IMR-90 (cell line): ENCODE data around the gene PLXNB1. TPM values are rescaled to one million over a fixed set of nuclear protein-coding genes. Genes with fewer than 3 reads are reported as not detected.

Source experiments
- ATAC-seq: fragments of 200-7000 bp; cut with Tn5 transposase; 2 replicates; pipeline ENCODE4 v1.9.1; 2020; ENCODE audit warnings: low read depth, mild to moderate bottlenecking, moderate library complexity
- BruUV-seq: library from RNA; stranded (reverse); fragments of 400-500 nt; replicated peaks from 2 replicates; lab custom pipeline; 2021; lab: Mats Ljungman, UMichigan
- CTCF ChIA-PET: fragments of 300-600 bp; formaldehyde crosslinking; extraction: SDS; loops from one replicate; lab custom pipeline; 2021; ENCODE audit warnings: antibody characterized with exemption; lab: Yijun Ruan, JAX
- POLR2A ChIA-PET: fragments of 300-600 bp; sonication (Branson Sonifier 250); formaldehyde crosslinking; loops from one replicate; lab custom pipeline; 2022; ENCODE audit warnings: antibody characterized with exemption; ENCODE audit not compliant: unreplicated experiment; lab: Charles Lee
- DNase-seq: peaks from one replicate; pipeline ENCODE4 v3.0.0; 2013
- H2AFZ ChIP-seq: replicated peaks from 2 replicates; pipeline ENCODE3; 2013; ENCODE audit warnings: low read length, mild to moderate bottlenecking; ENCODE audit not compliant: poor library complexity
- H2AK5ac ChIP-seq: 2 replicates; pipeline ENCODE4 v1.6.1; 2013; ENCODE audit warnings: low read depth, low read length, inconsistent platforms
- H2AK9ac ChIP-seq: replicated peaks from 2 replicates; pipeline ENCODE3; 2013; ENCODE audit warnings: mild to moderate bottlenecking, low read depth, low read length, moderate library complexity; ENCODE audit not compliant: poor library complexity
- H2BK120ac ChIP-seq: 2 replicates; pipeline ENCODE4 v1.6.1; 2013; ENCODE audit warnings: low read depth, low read length, inconsistent platforms
- H2BK15ac ChIP-seq: 3 replicates; pipeline ENCODE4 v1.6.1; 2013; ENCODE audit warnings: low read depth, low read length, inconsistent platforms
- H2BK20ac ChIP-seq: 2 replicates; pipeline ENCODE4 v1.6.1; 2013; ENCODE audit warnings: low read depth, mild to moderate bottlenecking, inconsistent platforms, low read length, moderate library complexity
- H2BK5ac ChIP-seq: 2 replicates; pipeline ENCODE4 v1.6.1; 2013; ENCODE audit warnings: mild to moderate bottlenecking, low read depth, low read length, inconsistent platforms; ENCODE audit not compliant: poor library complexity, severe bottlenecking
- H3K14ac ChIP-seq: replicated peaks from 2 replicates; pipeline ENCODE4 v1.6.1; 2013; ENCODE audit warnings: low read depth, low read length, inconsistent platforms
- H3K18ac ChIP-seq: 2 replicates; pipeline ENCODE4 v1.6.1; 2013; ENCODE audit warnings: low read depth, low read length, control low read depth
- H3K23ac ChIP-seq: 2 replicates; pipeline ENCODE4 v1.6.1; 2013; ENCODE audit warnings: low read depth, low read length, inconsistent platforms
- H3K27ac ChIP-seq: 2 replicates; pipeline ENCODE4 v1.5.1; 2013; ENCODE audit warnings: mild to moderate bottlenecking, control low read depth, low read length; ENCODE audit not compliant: insufficient read depth
- H3K27me3 ChIP-seq: 2 replicates; pipeline ENCODE4 v1.6.1; 2013; ENCODE audit warnings: low read length; ENCODE audit not compliant: control insufficient read depth, insufficient read depth
- H3K36me3 ChIP-seq: 2 replicates; pipeline ENCODE4 v1.6.1; 2013; ENCODE audit warnings: low read length, mixed read lengths; ENCODE audit not compliant: control insufficient read depth, insufficient read depth
- H3K4ac ChIP-seq: 2 replicates; pipeline ENCODE4 v1.6.1; 2013; ENCODE audit warnings: low read depth, low read length, inconsistent platforms
- H3K4me1 ChIP-seq: 2 replicates; pipeline ENCODE4 v1.6.1; 2013; ENCODE audit warnings: low read length, mixed read lengths; ENCODE audit not compliant: control insufficient read depth, insufficient read depth
- H3K4me2 ChIP-seq: 2 replicates; pipeline ENCODE4 v1.6.1; 2013; ENCODE audit warnings: low read depth, mild to moderate bottlenecking, control low read depth, low read length, moderate library complexity
- H3K4me3 ChIP-seq: 2 replicates; pipeline ENCODE4 v1.5.1; 2013; ENCODE audit warnings: low read depth, mild to moderate bottlenecking, control low read depth, low read length, moderate library complexity; ENCODE audit not compliant: insufficient read depth
- H3K56ac ChIP-seq: 2 replicates; pipeline ENCODE4 v1.6.1; 2013; ENCODE audit warnings: low read length, inconsistent platforms; ENCODE audit not compliant: insufficient read depth; ENCODE audit errors: extremely low read depth
- H3K79me1 ChIP-seq, 2 experiments: 2 replicates each; pipeline ENCODE4 v1.6.1; 2013; ENCODE audit warnings: low read length in 2 of 2, inconsistent platforms in 1 of 2, low read depth in 1 of 2
- H3K9ac ChIP-seq: 2 replicates; pipeline ENCODE4 v1.6.1; 2013; ENCODE audit warnings: low read depth, low read length, control low read depth
- H3K9me1 ChIP-seq: 2 replicates; pipeline ENCODE4 v1.6.1; 2013; ENCODE audit warnings: low read length, inconsistent platforms; ENCODE audit not compliant: insufficient read depth
- H3K9me3 ChIP-seq: 2 replicates; pipeline ENCODE4 v1.6.1; 2013; ENCODE audit warnings: low read length; ENCODE audit not compliant: control insufficient read depth, insufficient read depth
- H4K20me1 ChIP-seq: 2 replicates; pipeline ENCODE4 v1.6.1; 2013; ENCODE audit warnings: low read length, inconsistent platforms; ENCODE audit not compliant: insufficient read depth
- H4K5ac ChIP-seq: 2 replicates; pipeline ENCODE4 v1.6.1; 2013; ENCODE audit warnings: mild to moderate bottlenecking, low read depth, low read length, control low read depth
- H4K8ac ChIP-seq, 2 experiments: 2 replicates each; pipeline ENCODE4 v1.6.1; 2013; ENCODE audit warnings: low read depth in 2 of 2, low read length in 2 of 2, control low read depth in 1 of 2, inconsistent platforms in 1 of 2
- H4K91ac ChIP-seq: 2 replicates; pipeline ENCODE4 v1.6.1; 2013; ENCODE audit warnings: low read depth, low read length, inconsistent platforms; ENCODE audit not compliant: insufficient read depth
- BHLHE40 ChIP-seq: fragments of 150-350 bp; IDR thresholded peaks from 2 replicates; pipeline ENCODE4 v1.6.1; 2016; ENCODE audit warnings: mild to moderate bottlenecking, low read depth, low read length
- CEBPB ChIP-seq: IDR thresholded peaks from 2 replicates; pipeline ENCODE4 v1.6.1; 2012; ENCODE audit warnings: low read depth, low read length, improper control_type of control experiment
- CHD1 ChIP-seq: IDR thresholded peaks from 2 replicates; pipeline ENCODE4 v1.6.1; 2012; ENCODE audit warnings: low read depth, low read length, improper control_type of control experiment
- CTCF ChIP-seq: conservative IDR thresholded peaks from 2 replicates; pipeline ENCODE4 v1.5.1; 2012; ENCODE audit warnings: mild to moderate bottlenecking, low read depth, low read length, improper control_type of control experiment
- ELK1 ChIP-seq: fragments of 150-350 bp; IDR thresholded peaks from 2 replicates; pipeline ENCODE4 v1.6.1; 2016; ENCODE audit warnings: low read depth, mild to moderate bottlenecking, low read length, moderate library complexity, borderline replicate concordance
- FOS ChIP-seq: fragments of 150-350 bp; IDR thresholded peaks from 2 replicates; pipeline ENCODE4 v1.6.1; 2016; ENCODE audit warnings: low read depth, low read length
- MAFK ChIP-seq: IDR thresholded peaks from 2 replicates; pipeline ENCODE4 v1.6.1; 2012; ENCODE audit warnings: low read depth, low read length, improper control_type of control experiment
- MAZ ChIP-seq: IDR thresholded peaks from 2 replicates; pipeline ENCODE4 v1.6.1; 2012; ENCODE audit warnings: low read depth, mild to moderate bottlenecking, low read length, improper control_type of control experiment, moderate library complexity, borderline replicate concordance
- MXI1 ChIP-seq: IDR thresholded peaks from 2 replicates; pipeline ENCODE4 v1.6.1; 2012; ENCODE audit warnings: low read depth, mild to moderate bottlenecking, low read length, moderate library complexity, borderline replicate concordance
- NFE2L2 ChIP-seq: fragments of 150-350 bp; IDR thresholded peaks from 2 replicates; pipeline ENCODE4 v1.6.1; 2016; ENCODE audit warnings: low read depth, mild to moderate bottlenecking, low read length
- POLR2A ChIP-seq: IDR thresholded peaks from 2 replicates; pipeline ENCODE4 v1.6.1; 2012; ENCODE audit warnings: mild to moderate bottlenecking, low read depth, low read length
- RAD21 ChIP-seq: IDR thresholded peaks from 2 replicates; pipeline ENCODE4 v1.6.1; 2012; ENCODE audit warnings: low read length, improper control_type of control experiment
- RCOR1 ChIP-seq: IDR thresholded peaks from 2 replicates; pipeline ENCODE4 v1.6.1; 2012; ENCODE audit warnings: mild to moderate bottlenecking, low read length, improper control_type of control experiment; ENCODE audit not compliant: insufficient replicate concordance
- RFX5 ChIP-seq: IDR thresholded peaks from 2 replicates; pipeline ENCODE4 v1.8.0; 2012; ENCODE audit warnings: low read depth, mild to moderate bottlenecking, low read length, moderate library complexity
- SMC3 ChIP-seq: fragments of 150-350 bp; IDR thresholded peaks from 2 replicates; pipeline ENCODE4 v1.6.1; 2016; ENCODE audit warnings: low read depth, mild to moderate bottlenecking, antibody characterized with exemption, low read length, moderate library complexity
- USF2 ChIP-seq: fragments of 150-350 bp; IDR thresholded peaks from 2 replicates; pipeline ENCODE4 v1.6.1; 2017; ENCODE audit warnings: mild to moderate bottlenecking, antibody characterized with exemption, low read length, low read depth
- WGBS, 2 experiments: methylation state at CpG; one replicate each; pipeline versions ENCODE4 v1.1.5 to v1.1.7; 2013; ENCODE audit warnings: missing lambda C conversion rate in 2 of 2; ENCODE audit not compliant: insufficient read length in 1 of 2; ENCODE audit errors: extremely low coverage in 2 of 2; 5-methylcytosine and 5-hydroxymethylcytosine counted together
- dilution Hi-C: fragments of 300-500 bp; cut with HindIII; formaldehyde crosslinking; loops from one replicate; pipeline ENCODE4 v1.14.3; 2018; ENCODE audit warnings: low sequenced_read_pairs; ENCODE audit not compliant: unreplicated experiment
- in situ Hi-C: fragments of 300-500 bp; cut with MboI; formaldehyde crosslinking; loops from 3 replicates; pipeline ENCODE4 v1.14.3; 2019; ENCODE audit warnings: low sequenced_read_pairs, inconsistent platforms, mixed read lengths
- intact Hi-C: fragments of 100-400 bp; cut with micrococcal nuclease; formaldehyde crosslinking; loops from 2 replicates; pipeline ENCODE4 v1.10.0; 2022
- polyA plus RNA-seq, 3 experiments: library from polyadenylated mRNA; depleted of rRNA; stranded (reverse); fragments of >200 nt; gene quantifications; 2 replicates each; pipeline ENCODE4 v1.2.3, GENCODE V29; 2012; ENCODE audit warnings: low replicate concordance in 1 of 3
- total RNA-seq: library from RNA; depleted of rRNA; stranded (reverse); fragments of >200 nt; gene quantifications from 2 replicates; pipeline ENCODE4 v1.2.3, GENCODE V29; 2012

The PLXNB1 gene
- total and polyA plus RNA-seq, 2 of the 4 experiments (the other 2 are of a cell fraction), result 5.2 to 25.3 TPM

GRCh38 chr3:48463703-48464102 lies 33.8 kb upstream of the PLXNB1 start:
- ChIA-PET CTCF (no interaction called here), POLR2A (no interaction called here)
- peaks cover 41% of the 10 kb centered on the region for H3K36me3 ChIP-seq
- H3K4me3 ChIP-seq, result no peak overlapping the region
- no peak overlapping the region for H3K9ac ChIP-seq
- H3K4ac ChIP-seq, result no peak overlapping the region
- no peak overlapping the region for H2BK15ac ChIP-seq
- ATAC-seq, result no peak
- H2AFZ ChIP-seq, result no peak overlapping the region
- H3K27me3 ChIP-seq, result no peaks in the 10 kb centered on the region
- H3K9me1 ChIP-seq, result peaks cover 4% of the 10 kb centered on the region; the same call in 1 of the 2 replicates
- H4K8ac ChIP-seq, result no peak overlapping the region
- peaks cover 0 to 26% of the 10 kb centered on the region in 2 experiments for H3K79me1 ChIP-seq
- dilution Hi-C loops, result no loop called here
- WGBS, 2 experiments, result 80% methylated on average over 2 of the region's 9 CpGs; no CpG with 5 or more reads in 1 of the 2 experiments
- H4K5ac ChIP-seq, result no peak overlapping the region
- intact Hi-C loops, result no loop called here
- H4K20me1 ChIP-seq, result no peaks in the 10 kb centered on the region; the same call in 1 of the 2 replicates
- H2BK20ac ChIP-seq, result no peak overlapping the region
- H3K27ac ChIP-seq, result no peak overlapping the region
- no TSS peak for BruUV-seq
- no peak overlapping the region for H3K18ac ChIP-seq
- in situ Hi-C loops, result loop anchor here (10.0 kb wide), 1 partner anchor 201 kb away; the partner anchor contains the start of gene CELSR3
- no peak overlapping the region for H2BK5ac ChIP-seq
- H3K23ac ChIP-seq, result no peak overlapping the region
- H3K14ac ChIP-seq, result no peak overlapping the region
- H4K91ac ChIP-seq, result no peak overlapping the region
- no peak overlapping the region for H2AK5ac ChIP-seq
- H2BK120ac ChIP-seq, result no peak overlapping the region
- DNase-seq, result no peak
- no peak overlapping the region for H3K4me2 ChIP-seq
- peaks cover 19% of the 10 kb centered on the region for H3K4me1 ChIP-seq
- H3K56ac ChIP-seq, result no peak overlapping the region
- TF ChIP-seq RFX5 (no peak), MAFK (no peak), USF2 (no peak), ELK1 (no peak), RAD21 (no peak), MAZ (no peak), NFE2L2 (no peak), FOS (no peak), SMC3 (no peak), MXI1 (no peak), CTCF (no peak), RCOR1 (no peak), CEBPB (no peak), POLR2A (no peak), BHLHE40 (no peak), CHD1 (no peak)
- H3K9me3 ChIP-seq, result no peaks in the 10 kb centered on the region
- H2AK9ac ChIP-seq, result no peak overlapping the region
